ENCODE data around the gene MYLK4.

GRCh38 chr6:2646346-2646745 is 104.4 kb downstream of the MYLK4 start:
- TF ChIP-seq EZH2 (IDR thresholded peaks at IDR 0.05; ENCODE audit: insufficient read depth, poor library complexity, severe bottlenecking) (no peak), EZH2phosphoT487 (IDR thresholded peaks at IDR 0.05; ENCODE audit: insufficient read depth, low read depth) (no peak)

All from GM23248 (cell line).